ENCODE measurements around the gene AFDN.
"Not testable (repeated sequence)": the region's sequence is repeated elsewhere in the genome, so short reads cannot be mapped to it uniquely, and the experiment has no call there.

AFDN gene

DNA sequence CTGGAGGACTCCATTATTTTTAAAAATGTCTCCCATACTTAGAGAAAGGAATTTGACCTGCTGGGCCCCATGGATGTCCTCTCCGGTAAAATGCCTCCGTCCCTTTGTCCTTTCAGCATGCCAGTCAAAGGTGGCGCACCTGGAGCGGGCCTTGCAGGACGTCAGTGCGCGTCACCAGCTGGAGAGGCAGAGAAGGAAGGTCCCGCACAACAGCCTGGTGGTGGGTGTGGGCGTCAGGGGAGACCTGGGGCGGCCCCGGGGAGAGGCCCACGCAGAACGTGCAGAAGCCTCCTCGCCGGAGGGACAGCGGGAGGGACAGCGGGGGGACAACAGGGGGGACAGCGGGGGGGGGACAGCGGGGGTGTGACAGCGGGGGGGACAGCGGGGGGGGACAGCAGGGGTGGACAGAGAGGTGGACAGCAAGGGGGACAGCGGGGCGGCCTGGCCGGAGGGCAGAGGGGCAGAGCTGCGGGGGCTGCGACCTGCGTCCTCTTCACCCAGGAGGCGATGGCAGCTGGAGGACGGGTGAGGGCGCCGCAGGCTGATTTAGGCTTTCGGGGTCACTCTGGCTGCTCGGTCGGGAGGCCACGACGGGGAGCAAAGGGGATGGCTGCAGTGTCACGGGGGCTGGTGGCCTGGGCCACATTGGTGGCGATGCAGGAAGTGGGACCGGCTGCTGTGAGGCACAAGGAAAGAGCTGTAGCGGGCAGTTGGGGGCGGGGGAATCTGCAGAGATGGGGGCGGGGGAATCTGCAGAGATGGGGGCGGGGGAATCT lies 169.9 kb downstream of the AFDN start:
- in situ Hi-C loops (cut with HindIII; ENCODE audit: low sequenced_read_pairs): loop anchor here (5.0 kb wide), 1 partner anchor 36 kb away; no protein-coding TSS in a partner anchor

DNA sequence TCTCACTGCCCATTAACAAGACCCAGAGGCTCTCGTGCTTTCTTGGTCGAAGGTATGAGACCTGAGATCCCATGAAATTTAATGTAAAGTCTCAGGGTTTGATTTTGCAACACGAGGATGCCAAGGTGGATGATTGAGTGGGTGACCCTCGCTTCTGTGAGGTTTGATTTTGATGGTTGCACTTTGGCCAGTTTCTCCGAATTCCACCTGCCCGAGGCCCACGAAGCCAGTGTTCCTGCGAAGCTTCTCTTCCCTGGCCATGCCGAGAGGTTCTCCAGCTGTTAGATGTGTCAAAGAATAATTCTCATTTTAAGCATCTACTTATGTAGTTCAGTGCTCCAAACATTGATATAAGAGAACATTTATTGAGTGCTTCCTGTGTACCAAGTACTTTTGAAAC lies 170.9 kb downstream of the AFDN start, which contains the start of gene KIF25:
Gene KIF25 (plus strand): TSS at position 30 of the 400 bp plus-strand sequence. CDS start 31,915 bp downstream, outside the sequence.
- in situ Hi-C loops (cut with HindIII; ENCODE audit: low sequenced_read_pairs): loop anchor here (5.0 kb wide), 1 partner anchor 35 kb away; no protein-coding TSS in a partner anchor

DNA sequence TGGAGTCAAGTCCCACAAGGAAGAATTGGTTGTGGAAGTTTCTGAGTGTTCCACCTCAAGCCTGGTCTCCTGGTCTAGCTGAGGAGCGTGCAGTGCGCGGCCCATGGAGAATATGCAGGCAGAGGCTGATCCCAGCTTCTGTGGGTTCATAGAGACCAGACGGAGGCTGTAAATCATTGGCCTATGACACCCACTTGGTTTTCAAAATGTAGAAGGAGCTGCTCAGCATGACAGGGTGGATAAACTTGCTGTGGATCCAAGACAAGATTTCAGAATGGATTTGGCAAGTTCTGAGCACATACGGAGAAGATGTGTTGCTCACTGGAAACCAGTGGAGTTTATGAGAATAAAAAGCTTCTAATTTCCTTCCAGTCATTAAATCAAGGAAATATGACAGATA lies 171.5 kb downstream of the AFDN start:
- in situ Hi-C loops (cut with HindIII; ENCODE audit: low sequenced_read_pairs): loop anchor here (5.0 kb wide), 1 partner anchor 34 kb away; no protein-coding TSS in a partner anchor

DNA sequence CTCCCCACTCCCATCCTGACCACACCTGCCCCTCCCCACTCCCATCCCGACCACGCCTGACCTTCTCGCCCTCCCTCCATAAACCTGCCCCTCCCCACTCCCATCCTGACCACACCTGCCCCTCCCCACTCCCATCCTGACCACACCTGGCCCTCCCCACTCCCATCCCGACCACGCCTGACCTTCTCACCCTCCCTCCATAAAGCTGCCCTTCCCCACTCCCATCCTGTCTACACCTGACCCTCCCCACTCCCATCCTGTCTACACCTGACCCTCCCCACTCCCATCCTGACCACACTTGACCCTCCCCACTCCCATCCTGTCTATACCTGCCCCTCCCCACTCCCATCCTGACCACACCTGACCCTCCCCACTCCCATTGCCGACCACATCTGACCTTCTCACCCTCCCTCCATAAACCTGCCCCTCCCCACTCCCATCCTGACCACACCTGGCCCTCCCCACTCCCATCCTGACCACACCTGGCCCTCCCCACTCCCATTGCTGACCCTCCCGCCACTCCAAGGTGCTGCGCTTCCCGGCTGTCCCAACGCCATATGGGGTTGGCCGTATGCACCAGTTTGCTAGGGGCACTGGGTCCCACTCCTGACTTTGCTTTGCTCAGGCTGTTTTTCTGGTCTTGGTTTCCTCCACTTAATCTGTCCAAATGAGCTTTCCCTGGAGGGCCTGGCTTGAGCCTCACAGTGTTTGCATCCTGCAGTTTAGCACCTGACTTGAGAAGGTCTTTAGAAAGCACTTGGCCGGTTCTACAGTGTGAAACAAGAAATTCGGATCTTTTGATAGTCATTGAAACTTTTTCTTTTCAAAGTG lies 173.7 kb downstream of the AFDN start:
- in situ Hi-C loops (cut with HindIII; ENCODE audit: low sequenced_read_pairs): no loop called here

DNA sequence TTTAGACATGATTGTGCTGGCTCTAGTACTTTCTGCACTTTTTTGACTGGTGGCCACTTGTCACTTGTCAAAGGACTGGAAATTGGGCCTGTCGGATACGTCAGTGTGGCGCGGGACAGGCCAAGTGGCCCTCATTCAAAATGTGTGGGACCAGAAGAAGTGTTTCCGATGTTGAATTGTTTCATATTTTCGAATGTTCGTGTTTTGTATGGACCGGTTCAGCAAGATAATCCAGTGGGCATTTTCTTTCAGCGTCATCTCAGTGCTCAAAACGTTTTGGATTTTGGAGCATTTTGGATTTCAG lies 174.3 kb downstream of the AFDN start:
- in situ Hi-C loops (cut with HindIII; ENCODE audit: low sequenced_read_pairs): no loop called here

DNA sequence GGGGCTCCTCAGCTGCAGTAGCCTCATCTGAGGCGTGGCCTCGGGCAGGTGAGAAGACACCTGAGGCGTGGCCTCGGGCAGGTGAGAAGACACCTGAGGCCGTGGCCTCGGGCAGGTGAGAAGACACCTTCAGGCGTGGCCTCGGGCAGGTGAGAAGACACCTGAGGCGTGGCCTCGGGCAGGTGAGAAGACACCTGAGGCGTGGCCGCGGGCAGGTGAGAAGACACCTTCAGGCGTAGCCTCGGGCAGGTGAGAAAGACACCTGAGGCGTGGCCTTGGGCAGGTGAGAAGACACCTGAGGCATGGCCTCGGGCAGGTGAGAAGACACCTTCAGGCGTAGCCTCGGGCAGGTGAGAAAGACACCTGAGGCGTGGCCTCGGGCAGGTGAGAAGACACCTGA lies 174.8 kb downstream of the AFDN start:
- in situ Hi-C loops (cut with HindIII; ENCODE audit: low sequenced_read_pairs): not testable (repeated sequence)

DNA sequence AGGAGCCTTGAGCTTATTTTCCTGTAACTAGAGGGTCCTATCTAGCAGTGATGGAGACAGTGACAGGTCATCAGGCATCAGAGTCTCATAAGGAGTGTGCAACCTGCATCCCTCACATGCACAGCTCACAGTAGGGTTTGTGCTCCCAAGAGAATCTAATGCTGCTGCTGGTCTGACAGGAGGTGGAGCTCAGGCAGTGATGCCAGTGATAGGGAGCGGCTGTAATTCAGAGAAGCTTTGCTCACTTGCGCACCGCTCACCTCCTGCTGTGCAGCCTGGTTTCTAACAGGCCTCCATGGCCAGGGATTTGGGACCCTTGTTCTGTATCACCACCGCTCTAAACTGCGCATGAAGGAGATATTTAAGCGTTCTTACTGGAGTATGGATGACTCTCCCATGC lies 176.1 kb downstream of the AFDN start:
- in situ Hi-C loops (cut with HindIII; ENCODE audit: low sequenced_read_pairs): no loop called here

DNA sequence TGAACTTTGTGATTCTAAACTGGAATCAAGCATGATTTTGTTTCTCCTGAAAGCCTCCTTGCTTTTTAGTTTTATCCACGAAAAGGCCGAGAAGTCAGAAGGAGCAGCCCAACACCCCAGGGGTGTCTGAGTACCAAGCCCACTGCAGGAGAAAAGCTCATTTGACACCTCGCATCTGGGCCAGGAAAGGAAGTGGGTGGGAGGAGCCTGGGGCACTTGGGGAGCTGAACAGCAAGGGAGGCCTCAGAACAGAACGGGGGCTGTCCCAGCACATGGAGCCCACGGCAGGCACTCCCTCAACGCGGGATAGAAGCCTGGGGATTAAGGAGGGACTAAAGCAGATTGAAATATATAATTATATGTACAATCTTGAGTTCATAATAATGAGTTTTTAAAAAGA lies 177.3 kb downstream of the AFDN start:
- in situ Hi-C loops (cut with HindIII; ENCODE audit: low sequenced_read_pairs): no loop called here

DNA sequence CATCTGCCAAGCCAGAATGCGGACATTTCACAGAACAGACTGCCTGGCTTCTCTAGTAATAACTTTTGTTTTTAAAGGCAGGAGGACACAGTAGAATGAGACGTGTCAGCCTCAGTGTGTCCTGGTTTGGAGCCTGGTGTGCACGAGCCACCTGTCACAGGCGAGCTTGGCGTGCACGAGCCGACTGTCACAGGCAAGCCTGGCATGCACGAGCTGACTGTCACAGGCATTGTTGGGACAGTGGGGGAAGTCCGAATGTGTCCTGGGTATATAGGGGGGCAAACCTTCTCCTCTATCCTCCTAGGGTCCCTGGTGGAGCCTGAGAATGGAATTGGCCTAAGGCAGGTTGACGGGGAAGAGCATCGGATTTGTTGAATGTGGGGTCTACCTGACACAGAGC lies 178.2 kb downstream of the AFDN start:
- in situ Hi-C loops (cut with HindIII; ENCODE audit: low sequenced_read_pairs): no loop called here

DNA sequence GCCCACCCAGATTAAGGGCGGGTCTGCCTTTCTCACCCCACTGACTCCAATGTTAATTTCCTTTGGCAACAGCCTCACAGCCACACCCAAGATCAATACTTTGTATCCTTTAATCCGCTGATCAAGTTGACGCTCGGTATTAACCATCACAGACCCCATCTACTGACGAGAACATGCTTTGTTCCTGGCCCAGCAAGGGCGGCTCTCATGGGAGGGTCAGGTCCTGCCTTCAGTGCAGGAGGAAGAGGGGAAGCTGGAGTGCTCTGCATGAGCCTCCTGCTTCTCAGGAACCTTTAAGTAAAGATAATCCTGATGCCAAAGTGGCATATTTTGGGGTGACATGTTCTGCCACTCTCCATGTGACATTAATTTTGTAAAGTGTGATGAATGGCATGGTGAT lies 179.1 kb downstream of the AFDN start:
- in situ Hi-C loops (cut with HindIII; ENCODE audit: low sequenced_read_pairs): no loop called here

DNA sequence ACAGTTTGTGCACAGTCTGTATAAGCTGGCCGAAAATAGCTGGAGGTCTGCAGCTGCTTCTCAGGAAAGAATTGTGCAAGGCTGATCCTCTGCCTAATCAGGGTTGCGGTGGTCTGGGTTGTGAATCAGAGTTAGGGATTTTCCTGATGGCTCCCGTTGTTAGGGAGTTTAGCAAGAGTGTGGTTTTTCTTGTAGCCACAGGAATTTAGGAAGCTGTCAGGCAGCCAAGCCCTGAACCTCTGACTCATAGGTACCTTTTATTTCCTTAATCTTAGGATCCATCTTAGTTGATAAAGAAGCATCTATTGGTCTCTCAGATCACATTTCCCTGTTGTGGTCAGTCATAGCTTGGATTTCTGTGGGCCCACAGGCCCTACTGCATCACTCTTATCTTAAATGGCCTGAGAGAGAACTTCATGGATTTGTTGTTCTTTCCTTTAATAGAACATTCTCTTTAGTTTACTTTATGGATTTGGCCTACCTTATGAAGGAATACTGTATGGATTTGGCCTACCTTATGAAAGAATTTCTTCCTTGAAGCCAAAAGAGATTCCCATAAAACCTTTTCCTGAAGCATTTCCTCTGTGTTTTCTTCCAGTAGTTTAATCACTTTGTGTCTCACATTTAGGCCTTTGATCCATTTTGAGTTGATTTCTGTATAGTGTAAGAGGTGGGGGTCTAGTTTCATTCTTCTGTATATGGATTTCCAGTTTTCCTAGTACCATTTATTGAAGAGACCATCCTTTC lies 181.1 kb downstream of the AFDN start:
- in situ Hi-C loops (cut with HindIII; ENCODE audit: low sequenced_read_pairs): no loop called here

DNA sequence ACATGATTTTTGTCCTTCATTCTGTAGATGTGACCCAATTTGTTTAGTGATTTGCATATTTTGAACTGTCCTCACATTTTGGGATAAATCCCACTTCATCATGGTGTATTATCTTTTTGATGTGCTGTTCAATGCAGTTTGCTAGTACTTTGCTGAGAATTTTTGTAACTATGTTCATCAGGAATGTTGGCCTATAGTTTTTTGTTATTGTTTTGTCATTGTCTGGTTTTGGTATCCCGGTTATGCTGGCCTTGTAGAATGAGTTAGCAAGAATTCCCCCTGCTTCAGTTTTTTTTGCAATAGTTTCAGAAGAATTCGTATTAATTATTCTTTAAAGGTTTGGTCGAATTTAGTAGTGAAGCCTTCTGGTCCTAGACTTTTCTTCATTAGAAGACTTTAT lies 182.6 kb downstream of the AFDN start:
- in situ Hi-C loops (cut with HindIII; ENCODE audit: low sequenced_read_pairs): no loop called here

DNA sequence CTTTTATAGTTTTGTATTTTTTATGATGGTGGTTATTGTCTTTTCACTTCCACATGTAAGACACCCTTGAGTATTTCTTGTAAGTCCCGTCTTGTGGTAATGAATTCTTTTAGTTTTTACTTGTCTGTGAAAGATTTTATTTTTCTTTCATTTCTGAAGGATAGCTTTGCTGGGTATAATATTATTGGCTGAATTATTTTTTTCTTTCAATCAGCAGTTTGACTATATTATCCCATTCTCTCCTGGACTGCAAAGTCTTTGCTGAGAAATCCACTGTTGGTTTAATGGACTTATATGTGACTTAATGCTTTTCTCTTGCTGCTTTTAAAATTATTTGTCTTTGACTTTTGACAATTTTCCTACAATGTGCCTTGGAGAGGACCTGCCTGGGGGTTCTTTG lies 184.6 kb downstream of the AFDN start:
- in situ Hi-C loops (cut with HindIII; ENCODE audit: low sequenced_read_pairs): no loop called here

DNA sequence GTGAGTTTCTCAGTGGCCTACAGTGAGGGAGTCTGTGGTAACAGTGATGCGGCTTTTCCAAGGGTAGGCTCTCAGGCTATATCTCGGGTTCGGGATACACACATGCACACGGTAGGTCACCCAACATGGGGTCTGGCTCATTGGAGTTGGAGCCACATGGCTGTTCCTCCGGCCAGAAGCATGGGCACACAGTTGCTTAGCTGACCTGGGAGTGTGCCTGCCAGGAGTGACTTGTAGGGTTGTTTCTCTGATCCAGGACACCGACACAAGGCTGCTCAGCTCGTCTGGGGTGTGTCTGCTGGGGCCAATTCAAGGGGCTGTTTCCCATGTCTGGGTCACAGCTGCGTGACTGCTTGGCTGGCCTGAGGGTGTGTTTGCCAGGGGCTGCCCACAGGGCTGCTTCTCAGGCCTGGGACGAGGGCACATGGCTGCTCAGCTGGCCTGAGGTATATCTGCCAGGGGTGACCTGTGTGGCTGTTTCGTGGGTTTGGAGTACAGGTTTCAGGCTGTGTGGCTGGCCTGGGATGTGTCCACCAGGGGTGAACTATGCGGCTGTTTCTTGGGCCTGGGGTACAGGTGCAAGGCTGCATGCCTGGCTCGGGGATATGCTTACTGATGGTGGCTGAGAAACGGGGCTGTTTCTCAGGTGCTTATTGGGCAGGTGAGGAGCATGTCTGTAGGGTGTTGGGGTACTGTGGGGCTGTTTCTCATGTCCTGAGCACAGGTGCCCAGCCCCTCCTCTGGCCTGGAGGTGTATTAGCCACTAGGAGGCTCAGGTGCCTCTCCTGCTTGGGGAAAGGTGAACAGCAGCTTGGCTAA lies 185.9 kb downstream of the AFDN start:
- in situ Hi-C loops (cut with HindIII; ENCODE audit: low sequenced_read_pairs): no loop called here

DNA sequence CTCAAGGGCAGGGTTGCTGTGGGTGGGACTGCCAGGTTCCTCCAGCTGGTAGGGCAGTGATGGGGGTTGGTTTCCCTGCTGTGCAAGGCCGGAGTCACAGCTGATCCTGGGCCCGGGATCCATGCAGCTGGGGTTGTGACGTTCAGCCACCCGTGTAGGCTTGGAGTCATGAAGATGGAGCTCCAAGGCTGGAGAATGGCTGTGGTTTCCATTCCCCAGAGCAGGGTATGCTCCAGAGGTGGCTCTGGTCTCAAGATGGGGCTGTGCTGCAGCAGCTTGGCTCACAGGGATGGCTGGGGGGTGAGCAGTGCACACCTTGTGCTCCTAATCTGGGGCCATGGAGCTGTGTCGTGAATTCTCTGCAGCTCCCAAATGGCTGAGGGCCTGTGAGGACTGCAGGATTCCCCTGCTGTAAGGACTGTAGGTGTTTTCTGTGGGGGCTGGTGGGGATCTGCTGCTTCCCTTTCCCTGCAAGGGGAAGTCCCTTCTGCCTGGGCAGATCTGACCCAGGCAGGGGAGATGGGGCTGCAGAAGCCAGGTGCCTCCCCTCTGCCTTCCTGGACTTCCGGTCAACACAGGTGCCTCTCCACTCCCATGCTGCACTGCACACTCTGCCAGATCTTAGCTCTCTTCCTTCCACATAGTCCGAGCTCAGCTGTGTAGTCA lies 186.7 kb downstream of the AFDN start:
- in situ Hi-C loops (cut with HindIII; ENCODE audit: low sequenced_read_pairs): no loop called here

DNA sequence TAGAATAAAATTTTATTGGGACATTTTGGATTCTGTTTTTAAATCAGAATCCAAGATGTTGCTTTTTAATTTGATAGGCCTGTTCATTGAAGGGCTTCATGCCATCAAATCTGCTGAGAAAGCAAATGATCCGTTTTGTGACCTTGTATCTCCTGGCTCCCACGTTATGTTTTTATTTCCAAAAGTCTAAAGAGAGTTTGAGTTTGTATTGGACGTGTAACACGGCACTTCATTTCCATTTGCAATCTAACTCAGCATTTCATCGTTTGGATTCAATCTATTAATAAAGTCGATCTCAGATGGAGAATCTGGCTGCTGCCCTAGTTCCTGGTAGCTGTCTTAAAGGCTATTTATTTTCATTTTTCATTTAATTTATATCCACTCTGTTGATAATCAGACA lies 187.7 kb downstream of the AFDN start:
- in situ Hi-C loops (cut with HindIII; ENCODE audit: low sequenced_read_pairs): no loop called here

DNA sequence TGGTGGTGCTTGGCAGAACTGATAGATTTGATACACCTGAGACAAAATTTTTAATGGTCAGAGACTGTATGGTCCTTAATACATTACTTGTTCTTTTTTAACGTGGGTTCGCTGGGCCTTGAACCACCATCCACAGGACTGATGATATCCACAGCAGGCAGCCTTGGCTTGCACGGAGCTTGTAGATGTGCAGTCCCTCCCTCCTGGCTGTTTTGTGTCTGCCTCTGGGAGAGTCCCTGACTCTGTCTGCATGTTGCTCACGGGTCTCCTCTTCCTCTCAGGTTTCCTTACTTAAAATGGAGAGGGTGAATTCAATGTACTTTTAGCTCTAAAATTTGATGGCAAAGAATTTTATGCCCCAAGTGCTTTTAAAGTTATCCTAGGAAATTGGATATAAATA lies 188.3 kb downstream of the AFDN start:
- in situ Hi-C loops (cut with HindIII; ENCODE audit: low sequenced_read_pairs): no loop called here

DNA sequence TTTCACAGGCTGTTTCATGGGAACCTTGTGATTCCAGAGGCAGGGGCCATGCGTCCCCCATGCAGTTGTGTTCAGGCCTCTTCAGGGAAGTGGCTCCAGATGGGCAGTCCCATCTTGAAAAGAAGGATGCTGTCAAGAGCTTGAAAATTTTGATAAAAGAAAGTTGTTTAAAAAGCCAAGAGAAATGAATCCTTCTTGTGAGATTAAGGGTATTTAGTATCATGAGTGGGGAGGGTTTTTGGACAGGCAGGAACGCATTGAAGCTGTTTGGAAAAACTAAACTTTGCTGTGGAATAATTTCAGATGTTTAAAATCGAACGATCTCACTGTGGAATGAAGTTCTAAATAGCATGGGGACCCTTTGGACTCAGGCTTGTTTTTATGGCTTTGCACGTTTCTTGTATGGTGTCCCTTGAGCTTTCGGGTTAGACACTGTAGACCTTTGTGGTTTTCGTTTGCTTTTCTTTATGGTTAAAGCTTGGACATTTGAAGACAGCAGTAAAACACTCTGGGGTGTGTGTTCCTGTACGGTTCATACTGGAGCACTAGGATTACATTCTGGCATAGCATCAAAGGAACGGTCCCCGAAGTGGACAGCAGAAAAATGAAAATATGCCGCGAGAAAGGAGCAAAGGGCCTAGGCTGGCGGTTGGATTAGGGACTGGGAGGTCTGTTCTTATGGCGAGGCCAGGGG lies 188.9 kb downstream of the AFDN start:
- in situ Hi-C loops (cut with HindIII; ENCODE audit: low sequenced_read_pairs): no loop called here

DNA sequence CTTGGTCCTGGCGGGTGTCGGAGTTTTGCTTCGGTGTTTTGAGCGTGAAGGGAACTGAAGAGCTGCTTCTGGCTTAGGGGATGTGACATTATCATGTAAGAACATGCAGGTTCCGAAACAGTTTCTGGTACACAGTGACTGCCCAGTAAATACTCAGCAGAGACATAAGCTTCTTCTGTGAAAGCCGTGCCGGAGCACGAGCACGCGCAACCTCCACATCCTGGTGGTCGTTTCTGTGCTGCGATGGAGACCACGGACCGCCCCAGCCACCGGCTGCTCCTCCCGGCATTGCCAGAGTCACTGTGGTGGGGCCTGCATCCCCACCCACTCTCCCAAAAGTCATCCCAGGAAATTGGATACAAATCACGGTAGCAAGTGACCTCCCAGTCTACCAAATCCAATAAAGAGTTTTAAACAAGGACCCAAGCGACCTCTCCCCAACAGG lies 189.5 kb downstream of the AFDN start:
- in situ Hi-C loops (cut with HindIII; ENCODE audit: low sequenced_read_pairs): no loop called here
